Measurements from ENCODE around the gene NUP205.
A peak's percentile ranks its signal among the peaks of the same experiment; 100 is the strongest.
"Not testable (repeated sequence)": the region's sequence is repeated elsewhere in the genome, so short reads cannot be mapped to it uniquely, and the experiment has no call there.

Gene NUP205

DNA sequence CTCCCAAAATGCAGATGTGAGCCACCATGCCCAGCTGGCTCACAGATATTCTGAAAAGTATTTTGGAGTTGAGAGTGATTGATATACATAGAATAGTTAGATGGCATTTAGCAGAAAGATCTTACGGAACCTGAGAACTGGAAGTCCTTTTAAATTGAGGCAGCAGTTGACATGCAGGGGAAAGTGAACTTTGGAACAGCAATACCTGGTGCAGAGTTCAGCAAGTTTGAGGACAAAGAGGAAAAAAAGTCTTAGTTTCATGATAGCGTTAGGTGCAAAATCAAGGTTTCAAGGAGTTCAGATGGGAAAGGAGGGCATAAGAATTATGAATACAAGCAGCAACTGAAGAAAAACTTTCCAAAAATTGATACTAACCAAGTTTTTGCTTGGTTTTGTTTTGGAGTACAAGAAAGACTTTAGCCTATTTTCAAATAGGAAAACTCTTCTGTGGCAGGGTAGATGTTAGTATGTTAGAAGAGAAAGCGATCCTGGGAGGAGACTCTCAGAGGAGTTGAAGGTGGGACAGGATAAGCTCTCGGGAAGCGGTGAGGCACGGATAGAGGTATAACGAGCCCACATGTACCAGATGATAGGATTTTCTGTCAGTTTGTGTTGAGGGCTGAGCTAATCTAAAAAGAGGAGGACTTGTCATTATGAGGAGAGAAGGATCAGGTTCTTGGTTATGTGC is 76.6 kb downstream of the NUP205 start:
- DNase-seq: no peak

DNA sequence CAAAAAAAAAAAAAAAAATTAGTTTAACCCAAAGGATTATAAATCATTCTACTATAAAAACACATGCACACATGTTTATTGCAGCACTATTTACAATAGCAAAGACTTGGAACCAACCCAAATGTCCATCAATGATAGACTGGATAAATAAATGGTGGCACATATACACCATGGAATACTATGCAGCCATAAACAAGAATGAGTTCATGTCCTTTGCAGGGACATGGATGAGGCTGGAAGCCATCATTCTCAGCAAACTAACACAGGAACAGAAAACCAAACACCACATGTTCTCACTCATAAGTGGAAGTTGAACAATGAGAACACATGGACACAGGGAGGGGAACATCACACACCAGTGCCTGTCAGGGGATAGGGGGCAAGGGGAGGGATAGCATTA is 82.0 kb downstream of the NUP205 start:
- not testable (repeated sequence) for DNase-seq

DNA sequence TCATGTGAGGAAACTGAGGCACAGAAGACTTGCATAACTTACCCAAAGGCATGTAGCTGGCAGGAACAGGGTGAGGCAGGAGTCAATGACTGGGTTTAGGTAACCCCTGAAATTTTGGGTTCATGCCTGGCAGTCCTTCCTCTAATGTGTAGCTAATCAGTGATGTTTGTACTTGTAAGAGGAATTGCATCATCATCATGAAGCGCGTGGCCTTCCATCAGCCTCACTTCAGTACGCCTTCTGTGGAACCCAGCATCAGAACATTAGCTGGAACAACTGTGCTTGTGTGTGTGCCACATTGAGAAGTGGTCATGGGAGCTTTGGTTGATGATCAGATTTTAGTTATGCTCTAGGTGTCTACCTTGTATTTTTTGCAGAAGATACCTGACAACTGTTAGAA is 86.4 kb downstream of the NUP205 start:
- DNase-seq: no peak

DNA sequence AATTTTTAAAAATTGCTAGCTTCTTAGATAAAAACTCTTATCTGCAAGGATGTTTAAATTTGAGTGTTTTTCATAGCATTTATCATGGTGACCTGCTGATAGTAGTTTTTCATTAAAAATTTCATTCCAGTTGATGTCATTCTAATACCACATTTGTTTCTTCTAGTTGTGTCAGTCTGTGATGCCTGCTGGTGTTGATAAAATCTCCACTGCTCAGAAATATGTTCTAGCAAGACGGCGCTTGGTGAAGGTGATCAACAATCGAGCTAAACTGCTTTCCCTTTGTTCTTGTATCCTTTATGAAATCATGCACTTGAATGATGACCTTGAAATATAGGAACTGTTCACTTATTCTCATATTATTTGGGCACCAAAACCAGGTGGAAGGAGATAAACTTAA is 87.0 kb downstream of the NUP205 start:
- no peak for DNase-seq

DNA sequence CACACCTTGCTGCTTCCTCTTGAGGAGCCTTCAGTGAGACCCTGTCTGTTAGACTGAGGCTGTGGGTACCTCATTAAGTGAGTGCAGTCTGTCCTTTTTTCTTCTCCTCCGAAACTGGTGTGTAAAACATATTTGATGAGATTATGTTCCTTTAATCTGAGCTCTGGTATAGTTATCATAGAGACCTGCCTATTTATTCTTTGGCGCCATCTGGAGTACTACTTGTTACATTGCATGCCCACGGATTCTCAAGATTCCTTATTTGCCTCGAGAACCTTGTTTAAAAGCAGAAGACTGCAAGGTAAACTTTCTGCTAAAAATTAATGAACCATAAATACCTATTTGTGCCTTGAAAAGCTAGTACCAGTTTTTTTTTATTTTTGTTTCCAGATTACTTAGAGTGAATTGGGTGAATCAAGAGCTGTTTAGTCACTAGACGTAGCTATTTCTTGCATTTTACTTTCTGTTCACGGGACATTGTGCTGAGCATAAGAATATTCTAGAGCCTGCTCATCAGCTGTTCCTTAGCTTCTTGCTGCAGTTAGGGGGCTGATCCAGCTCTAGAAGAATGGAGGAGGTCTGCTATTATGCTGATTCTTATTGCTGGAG is 87.7 kb downstream of the NUP205 start:
- DNase-seq: no peak

DNA sequence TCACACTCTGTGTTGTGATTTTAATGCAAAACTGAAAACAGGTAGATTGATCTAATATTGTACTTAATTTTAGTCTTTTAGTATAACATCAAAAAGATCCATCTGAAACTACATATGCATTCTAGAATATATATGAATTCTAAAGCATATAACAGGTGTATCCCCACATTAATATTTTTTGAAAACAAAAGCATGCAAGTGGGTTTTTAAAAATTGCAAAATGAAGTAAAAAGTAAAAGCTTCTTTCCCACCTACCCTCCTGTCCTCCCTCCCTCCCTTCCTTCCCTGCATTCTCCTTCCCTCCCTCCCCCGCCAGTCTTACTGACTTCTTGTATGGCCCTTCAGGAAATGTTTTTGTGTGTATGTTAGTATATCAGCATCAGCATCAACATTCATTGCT is 90.0 kb downstream of the NUP205 start:
- DNase-seq: no peak

DNA sequence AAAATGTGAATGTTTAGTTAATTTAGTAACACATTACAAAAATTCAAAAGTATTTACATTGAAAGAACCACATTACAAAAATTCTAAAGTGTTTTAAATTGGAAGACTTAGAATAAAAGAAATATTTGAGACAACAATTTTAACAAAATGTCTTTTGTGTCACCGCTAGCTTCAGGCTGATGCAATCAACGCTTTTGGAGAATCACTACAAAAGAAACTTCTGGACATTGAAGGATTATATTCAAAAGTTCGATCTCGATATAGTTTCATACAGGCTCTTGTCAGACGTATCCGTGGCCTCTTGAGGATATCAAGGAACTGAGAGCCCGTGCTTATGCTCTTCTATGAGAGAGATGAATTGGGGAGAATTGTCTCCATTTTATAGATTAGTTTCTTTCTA is 90.5 kb downstream of the NUP205 start:
- no peak for DNase-seq

DNA sequence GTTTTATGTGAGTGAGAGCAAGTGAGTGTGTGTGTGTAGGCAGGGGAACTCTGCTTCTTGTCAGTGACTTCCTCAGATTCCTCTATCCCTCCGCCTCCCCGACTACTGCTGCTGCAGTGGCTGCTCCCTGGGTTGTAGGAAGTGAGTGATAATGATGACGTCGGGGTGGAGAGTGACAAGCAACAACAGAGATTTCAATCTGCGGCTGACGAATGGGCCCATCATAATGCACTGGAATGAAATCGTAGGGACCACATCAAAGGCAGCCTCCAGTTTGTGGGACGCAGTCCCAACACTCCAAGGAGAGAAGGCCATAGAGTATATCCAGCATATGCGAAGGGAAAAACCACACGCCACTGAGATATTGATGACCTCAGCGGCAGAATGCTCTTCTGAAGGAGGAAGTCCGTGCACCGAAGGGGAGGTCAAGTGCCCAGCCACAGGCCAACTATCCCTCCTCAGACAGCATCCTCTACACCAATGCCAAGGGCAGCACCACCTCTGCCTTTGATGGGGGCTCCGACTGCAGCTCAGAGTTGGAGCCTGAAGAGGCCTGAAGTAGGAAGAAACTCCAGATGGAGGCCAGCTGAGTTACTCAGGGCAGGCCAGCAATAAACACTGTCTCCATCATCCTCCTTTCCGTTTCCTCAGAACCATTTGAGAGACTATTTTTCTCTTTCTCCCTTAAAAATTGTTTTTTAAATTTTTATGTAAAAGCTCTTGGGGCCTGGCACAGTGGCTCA is 93.3 kb downstream of the NUP205 start:
- DNase-seq: no peak

DNA sequence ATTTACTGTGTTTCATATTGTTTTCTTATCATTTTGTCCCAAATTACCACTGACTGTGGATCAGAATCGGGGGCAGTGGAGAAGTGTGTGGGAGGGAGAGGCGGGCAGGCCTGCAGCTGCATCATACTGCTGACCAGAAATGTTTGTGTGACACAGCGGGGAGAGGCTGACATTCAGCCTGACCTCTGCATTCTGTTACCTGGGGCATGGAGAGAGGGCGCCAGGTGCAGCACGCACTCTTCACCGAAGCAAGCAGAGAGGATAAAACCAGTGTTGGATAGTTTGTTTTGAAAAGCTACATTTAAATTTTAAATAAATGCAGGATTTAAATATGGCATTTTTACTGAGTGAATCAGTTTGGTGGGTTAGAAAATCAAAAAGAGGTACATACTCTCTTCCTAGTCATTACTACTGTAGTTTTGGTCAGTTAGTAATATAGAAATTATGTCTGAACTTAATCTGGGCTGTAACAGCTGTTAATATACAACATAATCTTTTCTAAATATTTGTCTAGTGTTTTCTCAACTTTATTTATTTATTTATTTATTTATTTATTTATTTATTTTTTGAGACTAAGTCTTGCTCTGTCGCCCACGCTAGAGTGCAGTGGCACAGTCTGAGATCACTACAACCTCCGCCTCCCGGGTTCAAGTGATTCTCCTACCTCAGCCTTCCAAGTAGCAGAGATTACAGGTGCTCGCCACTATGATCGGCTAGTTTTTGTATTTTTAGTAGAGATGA is 95.8 kb downstream of the NUP205 start:
- DNase-seq: no peak

DNA sequence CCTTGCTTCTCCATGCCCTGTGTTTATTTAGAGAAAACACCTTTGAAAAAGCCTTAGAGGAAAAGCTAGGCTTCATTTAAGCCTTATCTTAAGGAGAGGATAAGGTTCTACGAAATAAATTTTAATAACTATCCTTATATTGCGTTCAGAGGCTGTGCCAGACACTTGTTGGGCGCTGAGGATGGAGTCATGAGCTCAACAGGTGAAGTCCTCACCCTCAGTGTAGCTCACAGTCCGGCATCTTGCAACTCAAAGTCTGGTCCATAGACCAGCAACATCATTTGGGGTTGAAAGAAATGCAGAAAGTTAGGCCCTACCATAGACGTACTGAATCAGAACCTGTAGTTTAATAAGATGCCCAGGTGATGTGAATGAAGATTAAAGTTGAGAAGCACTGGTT is 100.8 kb downstream of the NUP205 start:
- no peak for DNase-seq

DNA sequence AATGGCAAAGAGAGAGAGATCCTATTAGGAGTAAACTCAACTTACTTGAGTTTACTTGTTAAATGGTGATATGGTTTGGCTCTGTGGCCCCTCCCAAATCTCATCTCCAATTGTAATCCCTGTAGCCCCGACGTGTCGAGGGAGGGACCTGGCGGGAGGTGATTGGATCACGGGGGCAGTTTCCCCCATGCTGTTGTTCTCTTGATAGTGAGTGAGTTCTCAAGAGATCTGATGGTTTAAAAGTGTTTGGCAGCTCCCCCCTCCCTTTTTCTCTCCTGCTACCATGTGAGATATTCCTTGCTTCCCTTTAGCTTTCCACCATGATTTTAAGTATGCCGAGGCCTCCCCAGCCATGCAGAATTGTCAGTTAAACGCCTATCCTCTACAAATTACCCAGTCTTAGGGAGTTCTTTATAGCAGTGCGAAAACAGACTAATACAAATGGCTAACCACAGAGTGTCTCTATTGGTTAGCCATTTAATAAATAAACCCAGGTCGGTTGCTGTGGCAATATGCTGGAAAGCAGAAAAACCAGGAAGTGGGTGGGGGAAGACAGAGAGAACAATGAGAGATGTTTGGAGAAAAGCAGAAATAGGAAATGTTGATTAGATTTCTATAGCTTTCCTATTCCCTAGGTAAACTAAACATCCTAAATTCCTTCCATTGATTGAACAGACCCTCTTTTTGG is 101.6 kb downstream of the NUP205 start:
- DNase-seq: no peak

DNA sequence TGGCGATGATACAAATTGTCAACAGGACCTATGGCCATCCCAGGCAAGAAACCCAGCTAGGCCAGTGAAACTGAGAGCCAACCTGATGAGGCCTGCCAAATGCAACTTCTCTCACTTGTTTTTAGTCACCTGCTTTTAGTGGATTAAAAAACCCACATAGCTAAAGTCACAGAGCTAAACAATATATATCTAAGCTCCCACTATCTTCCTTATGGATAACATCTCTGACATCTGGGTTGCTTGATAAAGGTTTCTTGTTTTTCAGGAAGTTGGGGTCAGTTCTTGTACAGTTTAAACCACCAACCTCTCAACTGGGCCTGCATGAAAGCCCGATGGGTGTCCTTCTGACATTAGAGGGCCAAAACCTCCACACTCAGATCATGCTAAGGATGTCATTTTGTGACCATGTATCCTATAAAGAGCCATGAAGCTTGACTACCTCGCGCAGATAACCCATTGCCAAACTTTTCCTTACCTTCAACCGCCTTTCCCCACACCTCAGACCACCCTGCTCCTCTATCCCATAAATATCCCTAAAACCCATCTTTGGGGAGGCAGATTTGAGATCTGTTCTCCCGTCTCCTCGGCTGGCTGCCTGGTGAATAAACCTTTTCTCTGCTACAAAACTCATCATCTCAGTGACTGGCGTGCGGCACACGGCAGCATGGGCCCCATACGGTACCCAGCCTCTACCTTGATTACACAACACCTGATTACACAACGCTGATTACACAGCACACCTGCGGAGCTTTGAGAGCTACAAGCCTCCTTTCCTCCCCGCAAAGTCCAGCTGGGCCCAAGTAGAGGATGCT is 103.8 kb downstream of the NUP205 start:
- DNase-seq: peak in 1 of 2 experiments; percentile 7

DNA sequence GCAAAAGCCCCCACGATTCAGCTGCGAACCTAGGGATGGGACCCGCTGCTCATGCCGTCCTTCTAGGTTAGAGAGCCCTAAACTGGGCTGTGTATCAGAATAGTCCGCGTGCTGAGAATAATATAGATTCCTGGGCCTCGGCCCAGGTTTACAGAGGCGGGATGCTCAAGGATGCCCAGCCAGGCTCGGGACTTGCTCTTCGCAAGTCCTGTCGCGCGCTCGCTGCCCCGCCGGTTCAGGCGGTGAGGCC is 104.3 kb downstream of the NUP205 start:
- no peak for DNase-seq

DNA sequence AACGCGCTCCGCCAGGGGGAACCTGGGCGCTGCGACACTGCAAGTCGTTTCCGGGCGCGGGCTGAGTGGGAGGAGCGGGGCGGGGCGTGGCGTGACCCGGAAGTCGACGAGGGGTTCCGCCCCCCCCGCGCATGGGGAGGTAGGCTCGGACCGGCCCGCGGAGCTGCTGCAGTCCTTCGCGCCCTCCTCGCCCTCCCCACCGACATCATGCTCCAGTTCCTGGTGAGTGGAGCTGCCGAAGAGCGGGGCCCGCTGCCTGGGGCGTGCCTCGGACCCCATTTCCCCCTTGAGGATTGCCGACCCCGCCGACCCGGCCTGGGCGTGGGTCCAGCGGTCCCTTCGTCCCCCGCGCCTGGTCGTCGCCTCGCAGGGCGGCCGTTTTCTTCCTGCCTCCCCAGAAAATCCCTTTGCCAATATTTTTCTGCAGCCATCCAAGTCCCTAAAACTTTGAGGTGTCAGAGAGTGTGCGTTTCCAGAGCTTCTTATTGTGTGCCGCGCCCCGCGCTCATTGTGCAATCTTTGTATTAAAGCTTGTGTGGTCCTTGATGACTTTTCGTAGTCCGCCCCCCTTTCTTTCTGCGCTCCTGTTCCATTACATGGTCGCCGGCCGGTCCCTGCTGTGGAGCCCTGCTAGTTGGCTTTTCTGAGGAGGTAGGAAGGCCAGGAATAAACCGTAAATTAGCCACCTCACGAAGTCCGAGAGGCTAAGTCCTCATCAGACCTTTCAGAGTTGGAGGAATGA is 104.8 kb downstream of the NUP205 start, which contains the start of gene STMP1:
STMP1 (plus strand) TSS at position 142 of the 742 bp plus-strand sequence.
- peak; percentile 96 to 97 for DNase-seq

DNA sequence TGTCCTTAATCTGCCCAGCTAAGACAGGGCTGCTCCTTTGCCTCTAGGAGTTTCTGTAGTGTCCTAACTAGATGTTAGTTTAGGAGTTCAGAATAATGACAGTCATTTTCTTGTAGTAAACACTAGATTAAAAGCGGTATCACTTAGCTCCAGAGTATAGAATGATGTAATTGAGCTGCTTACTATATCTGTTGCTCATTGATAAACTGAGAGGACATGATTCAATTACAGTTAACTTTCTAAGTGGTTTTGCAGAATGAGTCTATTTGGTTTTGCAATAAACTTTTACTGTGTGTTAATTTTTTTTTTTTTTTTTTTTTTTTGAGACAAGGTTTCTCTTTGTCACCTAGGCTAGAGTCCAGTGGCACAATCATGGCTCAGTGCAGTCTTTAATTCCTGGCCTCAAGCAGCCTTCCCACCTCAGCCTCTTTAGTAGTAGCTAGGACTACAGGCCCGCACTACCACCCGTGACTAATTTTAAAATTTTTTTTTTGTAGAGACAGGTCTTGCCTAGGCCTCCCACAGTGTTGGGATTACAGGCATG is 106.4 kb downstream of the NUP205 start:
- no peak for DNase-seq

DNA sequence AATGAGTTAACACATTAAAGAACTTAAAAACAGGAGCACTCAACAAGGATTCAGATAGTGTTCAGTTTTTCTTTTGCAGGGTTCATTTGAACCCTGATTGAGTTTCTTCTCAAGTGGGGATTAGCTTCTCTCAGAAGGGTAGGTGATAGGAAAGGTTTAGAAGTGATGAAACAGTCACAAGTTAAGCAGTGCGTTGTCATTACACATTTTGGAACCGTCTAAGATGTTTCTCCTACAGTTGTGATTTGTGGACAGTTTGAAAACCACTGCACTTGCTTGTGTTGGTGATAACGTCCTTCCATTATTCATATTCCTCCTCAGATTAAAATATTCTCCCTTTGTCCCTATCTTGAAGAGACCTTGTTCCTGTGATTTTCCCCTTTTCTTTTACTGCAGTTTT is 107.3 kb downstream of the NUP205 start:
- no peak for DNase-seq

DNA sequence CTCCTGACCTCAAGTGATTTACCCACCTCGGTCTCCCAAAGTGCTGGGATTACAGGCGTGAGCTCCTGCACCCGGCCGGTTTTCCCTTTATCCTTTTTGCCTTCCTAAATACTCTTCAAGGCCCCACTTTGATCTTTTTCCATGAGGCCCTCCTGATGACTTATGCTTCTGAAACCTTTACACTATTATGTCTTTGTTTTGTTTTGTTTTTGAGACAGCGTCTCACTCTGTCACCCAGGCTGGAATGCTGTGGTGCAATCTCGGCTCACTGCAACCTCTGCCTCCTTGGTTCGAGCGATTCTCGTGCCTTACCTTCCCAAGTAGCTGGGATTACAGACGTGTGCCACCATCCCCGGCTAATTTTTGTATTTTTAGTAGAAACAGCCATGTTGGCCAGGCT is 108.4 kb downstream of the NUP205 start:
- no peak for DNase-seq

DNA sequence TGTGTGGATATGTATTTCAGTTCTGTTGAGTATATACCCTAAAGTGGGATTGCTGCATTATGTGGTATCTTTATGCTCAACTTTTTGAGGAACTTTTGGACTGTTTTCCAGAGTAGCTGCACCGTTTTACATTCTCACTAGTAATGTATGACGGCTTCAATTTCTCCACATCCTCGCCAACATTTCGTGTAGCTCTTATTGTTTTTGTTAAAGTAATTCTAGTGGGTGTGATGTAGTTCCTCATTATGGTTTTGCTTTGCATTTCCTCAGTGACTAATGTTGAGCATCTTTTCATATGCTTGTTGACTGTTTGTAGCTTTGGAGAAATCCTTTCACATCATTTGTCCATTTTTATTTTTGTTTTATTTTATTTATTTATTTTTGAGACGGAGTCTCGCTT is 109.1 kb downstream of the NUP205 start:
- DNase-seq: no peak

DNA sequence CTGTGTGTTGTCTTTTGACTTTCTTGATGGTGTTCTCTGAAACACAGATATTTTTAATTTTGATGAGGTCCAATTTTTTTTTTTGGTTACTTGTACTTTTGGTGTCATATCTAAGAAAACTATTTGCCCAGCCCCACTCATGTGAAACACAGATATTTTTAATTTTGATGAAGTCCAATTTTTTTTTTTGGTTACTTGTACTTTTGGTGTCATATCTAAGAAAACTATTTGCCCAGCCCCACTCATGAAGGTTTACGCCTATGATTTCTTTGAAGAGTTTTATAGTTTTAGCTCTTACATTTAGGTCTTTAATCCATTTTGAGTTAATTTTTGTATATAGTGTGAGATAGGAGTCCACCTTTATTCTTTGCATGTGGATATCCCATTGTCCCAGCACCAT is 109.9 kb downstream of the NUP205 start:
- not testable (repeated sequence) for DNase-seq

DNA sequence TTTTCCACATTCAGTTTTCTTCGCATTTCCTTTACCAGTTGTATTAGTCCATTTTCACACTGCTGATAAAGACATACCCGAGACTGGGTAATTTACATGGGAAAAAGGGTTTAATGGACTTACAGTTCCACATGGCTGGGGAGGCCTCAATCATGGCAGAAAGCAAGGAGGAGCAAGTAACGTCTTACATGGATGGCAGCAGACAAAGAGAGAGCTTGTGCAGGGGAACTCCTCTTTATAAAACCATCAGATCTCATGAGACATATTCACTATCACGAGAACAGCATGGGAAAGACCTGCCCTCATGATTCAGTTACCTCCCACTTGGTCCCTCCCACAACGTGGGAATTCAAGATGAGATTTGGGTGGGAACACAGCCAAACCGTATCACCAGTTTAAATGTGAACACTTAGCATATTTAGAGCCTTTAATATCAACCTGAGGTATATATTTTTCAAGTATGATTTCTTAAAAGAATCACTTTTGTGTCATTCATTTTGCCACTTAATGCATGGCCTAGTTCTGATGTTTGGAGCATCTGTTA is 111.2 kb downstream of the NUP205 start:
- DNase-seq: not testable (repeated sequence)

DNA sequence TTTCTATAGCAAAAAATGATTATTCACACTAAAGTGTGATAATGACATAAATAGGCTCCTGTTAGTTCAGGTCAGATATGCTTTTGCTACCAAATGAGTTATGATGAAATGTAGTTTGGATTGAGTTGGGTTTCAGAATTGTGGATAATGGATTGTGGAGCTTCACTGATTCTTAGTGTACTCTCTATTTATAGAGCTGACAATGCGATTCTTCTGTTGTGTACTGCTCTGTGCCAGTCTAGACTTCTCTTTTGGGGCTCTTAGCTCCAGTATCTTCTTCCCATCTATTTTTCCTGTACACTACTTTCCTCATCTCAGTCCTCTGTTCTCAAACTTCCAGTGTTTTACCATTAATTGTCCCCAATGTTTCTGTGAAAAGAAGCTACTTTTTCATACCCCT is 112.1 kb downstream of the NUP205 start:
- DNase-seq: no peak
